ENCODE measurements around the gene WT1. TPM values are rescaled to one million over a fixed set of nuclear protein-coding genes. Genes with fewer than 3 reads are reported as not detected.
A peak's percentile ranks its signal among the peaks of the same experiment; 100 is the strongest.

The WT1 gene
- total and polyA plus RNA-seq, 2 of the 4 experiments (the other 2 are of a cell fraction): not detected

GRCh38 chr11:32385998-32386397 is 49.3 kb downstream of the WT1 start:
- Histone ChIP-seq H2AK9ac (replicated peaks; ENCODE audit: low read depth, low read length, poor library complexity) (no peak overlapping the region), H4K8ac (ENCODE audit: low read depth in 2 of 2, low read length in 2 of 2) (no peak overlapping the region), H3K9ac (ENCODE audit: low read depth, low read length) (no peak overlapping the region), H4K20me1 (ENCODE audit: insufficient read depth, low read length) (no peaks in the 10 kb centered on the region), H3K14ac (replicated peaks; ENCODE audit: low read depth, low read length) (no peak overlapping the region), H3K27me3 (ENCODE audit: control insufficient read depth, insufficient read depth, low read length) (peaks cover 10% of the 10 kb centered on the region), H3K79me1 (ENCODE audit: low read depth in 1 of 2, low read length in 2 of 2) (no peaks in the 10 kb centered on the region), H4K5ac (ENCODE audit: low read depth, low read length) (no peak overlapping the region), H3K4me1 (ENCODE audit: control insufficient read depth, insufficient read depth, low read length) (no peaks in the 10 kb centered on the region), H3K23ac (ENCODE audit: low read depth, low read length) (no peak overlapping the region), H3K18ac (ENCODE audit: low read depth, low read length) (no peak overlapping the region), H2AK5ac (ENCODE audit: low read depth, low read length) (no peak overlapping the region), H4K91ac (ENCODE audit: insufficient read depth, low read depth, low read length) (no peak overlapping the region), H2BK5ac (ENCODE audit: low read depth, low read length, poor library complexity, severe bottlenecking) (no peak overlapping the region), H3K36me3 (ENCODE audit: control insufficient read depth, insufficient read depth, low read length) (no peaks in the 10 kb centered on the region), H3K9me1 (ENCODE audit: insufficient read depth, low read length) (no peaks in the 10 kb centered on the region), H3K4me3 (ENCODE audit: insufficient read depth, low read depth, low read length) (no peak overlapping the region), H2AFZ (replicated peaks; ENCODE audit: low read length, poor library complexity) (no peak overlapping the region), H2BK120ac (ENCODE audit: low read depth, low read length) (no peak overlapping the region), H2BK20ac (ENCODE audit: low read depth, low read length) (no peak overlapping the region), H3K56ac (ENCODE audit: extremely low read depth, insufficient read depth, low read length) (no peak overlapping the region), H3K9me3 (ENCODE audit: control insufficient read depth, insufficient read depth, low read length) (no peaks in the 10 kb centered on the region), H3K27ac (ENCODE audit: insufficient read depth, low read length) (no peak overlapping the region), H3K4ac (ENCODE audit: low read depth, low read length) (no peak overlapping the region), H2BK15ac (ENCODE audit: low read depth, low read length) (no peak overlapping the region), H3K4me2 (ENCODE audit: low read depth, low read length) (no peak overlapping the region)
- in situ Hi-C loops (cut with MboI; ENCODE audit: low sequenced_read_pairs): no loop called here
- no peak for TF ChIP-seq FOS (IDR thresholded peaks at IDR 0.05; ENCODE audit: low read depth, low read length)
- no peak for TF ChIP-seq USF2 (IDR thresholded peaks at IDR 0.05; ENCODE audit: low read depth, low read length)
- TF ChIP-seq MAZ (IDR thresholded peaks at IDR 0.05; ENCODE audit: borderline replicate concordance, low read depth, low read length): no peak
- no peak for TF ChIP-seq MAFK (IDR thresholded peaks at IDR 0.05; ENCODE audit: low read depth, low read length)
- no peak for TF ChIP-seq RCOR1 (IDR thresholded peaks at IDR 0.05; ENCODE audit: insufficient replicate concordance, low read length)
- TF ChIP-seq RFX5 (IDR thresholded peaks at IDR 0.05; ENCODE audit: low read depth, low read length): no peak
- TF ChIP-seq MXI1 (IDR thresholded peaks at IDR 0.05; ENCODE audit: borderline replicate concordance, low read depth, low read length): no peak
- 0 out of 2 replicates have a peak, but pooled peaks have one; percentile 16 for TF ChIP-seq SMC3 (IDR thresholded peaks at IDR 0.05; ENCODE audit: low read depth, low read length)
- TF ChIP-seq RAD21 (IDR thresholded peaks at IDR 0.05; ENCODE audit: low read length): peak; percentile 31; the same call in 1 of the 2 replicates
- TF ChIP-seq, protein P1, sequence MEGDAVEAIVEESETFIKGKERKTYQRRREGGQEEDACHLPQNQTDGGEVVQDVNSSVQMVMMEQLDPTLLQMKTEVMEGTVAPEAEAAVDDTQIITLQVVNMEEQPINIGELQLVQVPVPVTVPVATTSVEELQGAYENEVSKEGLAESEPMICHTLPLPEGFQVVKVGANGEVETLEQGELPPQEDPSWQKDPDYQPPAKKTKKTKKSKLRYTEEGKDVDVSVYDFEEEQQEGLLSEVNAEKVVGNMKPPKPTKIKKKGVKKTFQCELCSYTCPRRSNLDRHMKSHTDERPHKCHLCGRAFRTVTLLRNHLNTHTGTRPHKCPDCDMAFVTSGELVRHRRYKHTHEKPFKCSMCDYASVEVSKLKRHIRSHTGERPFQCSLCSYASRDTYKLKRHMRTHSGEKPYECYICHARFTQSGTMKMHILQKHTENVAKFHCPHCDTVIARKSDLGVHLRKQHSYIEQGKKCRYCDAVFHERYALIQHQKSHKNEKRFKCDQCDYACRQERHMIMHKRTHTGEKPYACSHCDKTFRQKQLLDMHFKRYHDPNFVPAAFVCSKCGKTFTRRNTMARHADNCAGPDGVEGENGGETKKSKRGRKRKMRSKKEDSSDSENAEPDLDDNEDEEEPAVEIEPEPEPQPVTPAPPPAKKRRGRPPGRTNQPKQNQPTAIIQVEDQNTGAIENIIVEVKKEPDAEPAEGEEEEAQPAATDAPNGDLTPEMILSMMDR (conservative IDR thresholded peaks at IDR 0.05; ENCODE audit: low read depth, low read length): peak; percentile 37; the same call in 1 of the 2 replicates
- no TSS peak for BruUV-seq (replicated peaks)
- peak; percentile 41 for DNase-seq
- dilution Hi-C loops (cut with HindIII; ENCODE audit: low sequenced_read_pairs, unreplicated experiment): no loop called here
- ChIA-PET POLR2A (ENCODE audit: unreplicated experiment) (no interaction called here), CTCF (no interaction called here)
- ATAC-seq (ENCODE audit: low read depth): peak; percentile 71
- no CpG with 5 or more reads among the region's 2 CpGs for WGBS, 2 experiments (ENCODE audit: extremely low coverage in 2 of 2, insufficient read length in 1 of 2)
- intact Hi-C loops (cut with micrococcal nuclease): no loop called here
